GM10248 (cell line): ENCODE results near the gene TMEM259.

Experiments
- CTCF ChIA-PET: fragments of 300-600 bp; sonication (Branson Sonifier 250); formaldehyde crosslinking; extraction: SDS; loops from one replicate; lab custom pipeline; 2021; ENCODE audit warnings: antibody characterized with exemption; lab: Yijun Ruan, JAX
- POLR2A ChIA-PET: fragments of 350-650 bp; sonication (Branson Sonifier 250); formaldehyde crosslinking; extraction: SDS; loops from one replicate; lab custom pipeline; 2020; ENCODE audit warnings: antibody characterized with exemption; lab: Yijun Ruan, JAX
- DNase-seq: peaks from one replicate; pipeline ENCODE4 v3.0.0; 2012; ENCODE audit errors: extremely low spot score
- TF ChIP-seq, protein P1 (sequence below): IDR thresholded peaks from 2 replicates; pipeline ENCODE4 v1.5.1; 2012; ENCODE audit warnings: mild to moderate bottlenecking, low read depth; ENCODE audit errors: extremely low read depth, missing control alignments, control extremely low read depth

Gene TMEM259

DNA sequence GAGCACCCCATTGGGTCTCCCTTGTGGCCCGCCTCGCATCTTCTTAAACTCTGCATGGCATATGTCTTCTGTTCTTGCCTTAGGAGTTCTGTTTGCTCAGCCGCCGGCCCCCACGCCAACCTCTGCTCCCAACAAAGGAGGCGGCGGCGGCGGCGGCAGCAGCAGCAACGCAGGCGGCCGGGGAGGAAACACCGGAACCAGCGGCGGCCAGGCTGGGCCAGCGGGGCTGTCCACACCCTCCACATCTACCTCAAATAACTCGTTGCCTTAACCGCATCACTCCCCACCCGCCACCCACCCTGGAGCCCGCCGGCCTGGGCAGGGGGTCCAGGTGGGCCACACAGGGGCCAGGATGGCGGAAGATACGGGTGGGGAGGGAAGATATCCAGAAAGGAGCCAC lies 49.1 kb downstream of the TMEM259 start:
- ChIA-PET POLR2A (no interaction called here), CTCF (interaction anchor here (0.8 to 2.3 kb wide), 8 partner anchors 10 to 108 kb away, joined by 3 to 9 read pairs (median 3); partner anchors contain the start of genes RNU6-9 and WDR18)
- TF ChIP-seq, protein P1, sequence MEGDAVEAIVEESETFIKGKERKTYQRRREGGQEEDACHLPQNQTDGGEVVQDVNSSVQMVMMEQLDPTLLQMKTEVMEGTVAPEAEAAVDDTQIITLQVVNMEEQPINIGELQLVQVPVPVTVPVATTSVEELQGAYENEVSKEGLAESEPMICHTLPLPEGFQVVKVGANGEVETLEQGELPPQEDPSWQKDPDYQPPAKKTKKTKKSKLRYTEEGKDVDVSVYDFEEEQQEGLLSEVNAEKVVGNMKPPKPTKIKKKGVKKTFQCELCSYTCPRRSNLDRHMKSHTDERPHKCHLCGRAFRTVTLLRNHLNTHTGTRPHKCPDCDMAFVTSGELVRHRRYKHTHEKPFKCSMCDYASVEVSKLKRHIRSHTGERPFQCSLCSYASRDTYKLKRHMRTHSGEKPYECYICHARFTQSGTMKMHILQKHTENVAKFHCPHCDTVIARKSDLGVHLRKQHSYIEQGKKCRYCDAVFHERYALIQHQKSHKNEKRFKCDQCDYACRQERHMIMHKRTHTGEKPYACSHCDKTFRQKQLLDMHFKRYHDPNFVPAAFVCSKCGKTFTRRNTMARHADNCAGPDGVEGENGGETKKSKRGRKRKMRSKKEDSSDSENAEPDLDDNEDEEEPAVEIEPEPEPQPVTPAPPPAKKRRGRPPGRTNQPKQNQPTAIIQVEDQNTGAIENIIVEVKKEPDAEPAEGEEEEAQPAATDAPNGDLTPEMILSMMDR = no peak
- DNase-seq = no peak

DNA sequence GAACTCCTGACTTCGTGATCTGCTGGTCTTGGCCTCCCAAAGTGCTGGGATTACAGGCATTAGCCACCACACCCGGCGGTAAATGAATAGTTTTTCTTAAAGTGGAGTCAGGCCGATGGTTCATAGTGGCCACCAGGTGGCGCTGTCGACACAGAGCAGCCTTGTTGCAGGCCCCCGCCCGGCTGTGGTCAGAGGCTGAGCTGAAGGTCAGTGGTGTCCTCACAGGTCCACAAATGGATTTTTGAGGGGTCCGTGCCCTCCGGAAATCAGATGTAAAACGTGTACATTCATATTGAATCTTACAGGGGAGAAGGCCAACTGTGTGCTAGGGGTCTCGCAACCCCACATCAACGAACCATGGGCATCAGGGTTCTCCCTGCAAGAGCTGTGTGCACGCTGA lies 50.2 kb downstream of the TMEM259 start:
- DNase-seq = no peak
- TF ChIP-seq, protein P1 = peak; percentile 50
- ChIA-PET POLR2A (no interaction called here), CTCF (interaction anchor here (0.8 to 2.3 kb wide), 9 partner anchors 11 to 107 kb away, joined by 3 to 9 read pairs (median 3); partner anchors contain the start of genes RNU6-9 and WDR18)

DNA sequence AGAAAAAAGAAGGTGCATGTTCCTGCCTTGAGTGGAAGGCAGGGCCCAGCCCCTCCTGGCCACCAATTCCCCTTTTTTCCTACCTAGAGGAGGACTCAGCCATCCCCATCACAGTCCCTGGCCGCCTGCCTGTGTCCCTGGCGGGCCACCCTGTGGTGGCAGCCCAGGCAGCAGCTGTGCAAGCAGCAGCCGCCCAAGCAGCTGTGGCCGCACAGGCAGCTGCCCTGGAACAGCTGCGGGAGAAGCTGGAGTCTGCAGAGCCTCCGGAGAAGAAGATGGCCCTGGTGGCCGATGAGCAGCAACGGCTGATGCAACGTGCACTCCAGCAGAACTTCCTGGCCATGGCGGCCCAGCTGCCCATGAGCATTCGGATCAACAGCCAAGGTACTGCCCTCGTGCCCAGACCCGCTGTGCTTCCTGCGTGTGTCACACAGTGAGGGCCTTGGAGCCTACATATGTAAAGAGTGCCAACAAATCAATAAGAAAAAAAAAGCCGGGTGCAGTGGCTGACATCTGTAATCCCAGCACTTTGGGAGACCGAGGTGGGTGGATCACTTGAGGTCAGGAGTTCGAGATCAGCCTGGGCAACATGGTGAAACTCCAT lies 54.3 kb downstream of the TMEM259 start:
- TF ChIP-seq, protein P1 = no peak
- ChIA-PET CTCF (interaction anchor here (0.9 to 1.8 kb wide), 2 partner anchors 15 to 34 kb away, joined by 3 read pairs; no protein-coding TSS in a partner anchor), POLR2A (interaction anchor here (0.7 kb wide), 1 partner anchor 141 kb away, joined by 5 read pairs; no protein-coding TSS in a partner anchor)
- DNase-seq = no peak

DNA sequence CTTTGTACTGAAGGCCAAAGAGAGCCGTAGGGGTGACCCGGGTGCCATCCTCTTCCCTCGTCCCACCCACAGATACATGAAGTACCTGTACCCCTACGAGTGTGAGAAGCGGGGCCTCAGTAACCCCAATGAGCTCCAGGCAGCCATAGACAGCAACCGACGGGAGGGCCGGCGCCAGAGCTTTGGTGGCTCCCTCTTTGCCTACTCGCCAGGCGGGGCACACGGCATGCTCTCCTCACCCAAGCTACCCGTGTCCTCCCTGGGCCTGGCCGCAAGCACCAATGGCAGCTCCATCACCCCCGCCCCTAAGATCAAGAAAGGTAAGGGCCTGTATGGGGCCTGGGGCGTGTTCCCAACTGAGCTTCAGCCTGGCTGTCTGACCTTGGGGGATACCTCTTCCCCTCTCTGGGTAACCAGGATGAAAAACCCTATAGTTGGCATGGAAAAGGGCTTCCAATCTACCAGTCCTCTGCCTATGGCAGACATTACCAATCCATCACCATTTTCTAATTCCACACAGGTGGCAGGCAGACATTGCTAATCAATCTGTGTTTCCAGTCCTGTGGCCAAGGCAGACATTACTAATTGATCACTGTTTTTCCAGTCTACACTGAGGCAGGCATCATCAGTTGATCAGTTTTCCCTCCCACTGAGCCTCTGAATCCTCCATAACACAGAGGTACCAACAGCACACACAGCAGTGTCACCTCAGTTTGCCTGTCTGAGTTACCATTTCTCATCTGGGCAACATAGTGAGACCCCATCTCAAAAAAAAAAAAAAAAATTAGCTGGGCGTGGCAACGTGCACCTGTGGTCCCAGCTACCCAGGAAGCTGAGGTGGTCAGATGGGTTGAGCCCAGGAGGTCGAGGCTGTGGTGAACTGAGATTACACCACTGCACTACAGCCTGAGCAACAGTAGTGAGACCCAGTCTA lies 55.9 kb downstream of the TMEM259 start:
- DNase-seq = no peak
- CTCF ChIA-PET = interaction anchor here (0.6 to 1.4 kb wide), 4 partner anchors 10 to 42 kb away, joined by 3 read pairs; no protein-coding TSS in a partner anchor
- TF ChIP-seq, protein P1 = no peak
- POLR2A ChIA-PET = interaction anchor here (0.6 to 0.8 kb wide), 2 partner anchors 8 to 16 kb away, joined by 4 read pairs; no protein-coding TSS in a partner anchor

DNA sequence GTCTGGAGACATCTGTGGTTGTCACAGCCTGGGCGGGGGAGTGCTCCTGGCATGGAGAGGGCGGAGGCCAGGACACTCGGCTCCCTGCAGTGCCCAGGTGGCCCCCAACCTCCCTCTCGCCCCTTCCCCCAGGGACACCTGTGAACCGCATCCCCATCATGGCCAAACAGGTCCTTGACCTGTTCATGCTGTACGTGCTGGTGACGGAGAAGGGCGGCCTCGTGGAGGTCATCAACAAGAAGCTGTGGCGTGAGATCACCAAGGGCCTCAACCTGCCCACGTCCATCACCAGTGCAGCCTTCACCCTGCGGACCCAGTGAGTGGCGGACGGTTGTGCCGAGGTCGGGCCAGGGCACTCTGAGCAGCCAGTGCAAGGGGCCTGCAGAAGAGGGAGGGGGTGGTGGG lies 56.8 kb downstream of the TMEM259 start:
- ChIA-PET CTCF (interaction anchor here (0.6 to 1.2 kb wide), 2 partner anchors 13 to 18 kb away, joined by 3 read pairs; no protein-coding TSS in a partner anchor), POLR2A (no interaction called here)
- TF ChIP-seq, protein P1 = no peak
- DNase-seq = no peak

DNA sequence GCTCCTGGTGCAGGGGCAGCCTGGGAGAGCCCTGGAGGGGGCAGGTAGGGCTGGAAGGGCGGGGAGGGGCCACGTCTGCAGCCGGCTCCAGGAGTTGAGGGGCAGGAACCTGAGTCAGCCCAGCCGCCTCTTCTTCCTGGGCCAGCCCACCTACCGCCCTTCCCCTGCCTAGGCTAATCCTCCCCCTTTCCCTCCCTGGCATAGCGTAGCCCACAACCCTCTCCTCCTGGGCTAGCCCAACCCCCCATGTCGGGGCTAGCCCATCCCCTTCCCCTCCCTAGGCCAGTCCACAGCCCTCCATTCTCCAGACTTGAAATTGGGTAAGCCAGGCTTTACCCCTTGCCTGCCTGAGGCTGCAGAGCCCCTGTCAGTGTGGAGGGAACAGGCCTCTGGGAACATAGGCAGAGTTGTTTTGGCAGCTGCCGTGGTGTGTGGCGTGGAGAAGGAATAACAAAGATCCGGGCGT lies 57.4 kb downstream of the TMEM259 start:
- ChIA-PET CTCF (no interaction called here), POLR2A (no interaction called here)
- TF ChIP-seq, protein P1 = no peak
- no peak for DNase-seq
